Muscle layer of colon (tissue), 2 donors: ENCODE data around the gene GAS7.

Source experiments
- H3K27ac ChIP-seq: one replicate; pipeline ENCODE4 v1.7.0; 2013; ENCODE audit warnings: low read depth, mild to moderate bottlenecking, low read length, moderate library complexity
- H3K27me3 ChIP-seq, 2 donors: one replicate each; pipeline ENCODE4 v1.7.0; 2013; ENCODE audit warnings: low read length in 2 of 2, mild to moderate bottlenecking in 2 of 2; ENCODE audit not compliant: insufficient read depth in 2 of 2, control insufficient read depth in 1 of 2
- H3K36me3 ChIP-seq: one replicate; pipeline ENCODE4 v1.7.0; 2013; ENCODE audit warnings: mild to moderate bottlenecking, low read length; ENCODE audit not compliant: insufficient read depth
- H3K4me1 ChIP-seq: one replicate; pipeline ENCODE4 v1.7.0; 2013; ENCODE audit warnings: mild to moderate bottlenecking, low read length; ENCODE audit not compliant: insufficient read depth
- H3K4me3 ChIP-seq, 2 donors: one replicate each; pipeline ENCODE4 v1.7.0; 2013; ENCODE audit warnings: low read length in 2 of 2, low read depth in 1 of 2, mild to moderate bottlenecking in 1 of 2, moderate library complexity in 1 of 2
- H3K9ac ChIP-seq: one replicate; pipeline ENCODE4 v1.7.0; 2013; ENCODE audit warnings: low read length
- H3K9me3 ChIP-seq: one replicate; pipeline ENCODE4 v1.7.0; 2013; ENCODE audit warnings: mild to moderate bottlenecking, low read length
- donor health status: abdominal sarcoma.
- donor health status: Adenocarcinoma of cecum.

Gene GAS7

GRCh38 chr17:10034719-10035475, 163.5 kb downstream of the GAS7 start:
- Histone ChIP-seq H3K4me1 (peaks cover 28% of the 10 kb centered on the region), H3K4me3 (peak overlapping the region in 1 of 2 donors; percentile 42), H3K27me3 (no peaks in the 10 kb centered on the region), H3K9me3 (no peaks in the 10 kb centered on the region), H3K36me3 (no peaks in the 10 kb centered on the region), H3K27ac (peak overlapping the region; percentile 21), H3K9ac (no peak overlapping the region)

- no peaks in the 10 kb centered on the region for H3K36me3 ChIP-seq
- H3K9ac ChIP-seq: no peak overlapping the region
- H3K27me3 ChIP-seq: no peaks in the 10 kb centered on the region
- no peak overlapping the region for H3K4me3 ChIP-seq
- peaks cover 28% of the 10 kb centered on the region for H3K4me1 ChIP-seq
- H3K27ac ChIP-seq: no peak overlapping the region
- no peaks in the 10 kb centered on the region for H3K9me3 ChIP-seq
Measured at GRCh38 chr17:10033959-10034358, 164.4 kb downstream of the GAS7 start.

- Histone ChIP-seq H3K27me3 (no peaks in the 10 kb centered on the region), H3K36me3 (no peaks in the 10 kb centered on the region), H3K4me3 (no peak overlapping the region), H3K4me1 (peaks cover 28% of the 10 kb centered on the region), H3K9ac (no peak overlapping the region), H3K27ac (no peak overlapping the region), H3K9me3 (no peaks in the 10 kb centered on the region)
Measured at GRCh38 chr17:10033449-10033848, 165.0 kb downstream of the GAS7 start.

GRCh38 chr17:10032118-10032852, 166.1 kb downstream of the GAS7 start:
- Histone ChIP-seq H3K27ac (no peak overlapping the region), H3K4me3 (no peak overlapping the region), H3K36me3 (no peaks in the 10 kb centered on the region), H3K9ac (no peak overlapping the region), H3K4me1 (peaks cover 27% of the 10 kb centered on the region), H3K27me3 (no peaks in the 10 kb centered on the region), H3K9me3 (no peaks in the 10 kb centered on the region)

- H3K9ac ChIP-seq: no peak overlapping the region
- no peaks in the 10 kb centered on the region for H3K36me3 ChIP-seq
- H3K4me1 ChIP-seq: peaks cover 23% of the 10 kb centered on the region
- H3K9me3 ChIP-seq: no peaks in the 10 kb centered on the region
- H3K27me3 ChIP-seq: no peaks in the 10 kb centered on the region
- H3K27ac ChIP-seq: no peak overlapping the region
- H3K4me3 ChIP-seq: no peak overlapping the region
Measured at GRCh38 chr17:10031606-10032005, 166.8 kb downstream of the GAS7 start.

GRCh38 chr17:10031127-10031526, 167.3 kb downstream of the GAS7 start:
- H3K27me3 ChIP-seq: no peaks in the 10 kb centered on the region
- H3K4me1 ChIP-seq: peaks cover 23% of the 10 kb centered on the region
- no peak overlapping the region for H3K4me3 ChIP-seq
- H3K36me3 ChIP-seq: no peaks in the 10 kb centered on the region
- H3K9ac ChIP-seq: no peak overlapping the region
- no peaks in the 10 kb centered on the region for H3K9me3 ChIP-seq
- no peak overlapping the region for H3K27ac ChIP-seq

- H3K27ac ChIP-seq: no peak overlapping the region
- H3K9me3 ChIP-seq: no peaks in the 10 kb centered on the region
- no peak overlapping the region for H3K9ac ChIP-seq
- H3K36me3 ChIP-seq: no peaks in the 10 kb centered on the region
- H3K4me1 ChIP-seq: peaks cover 13% of the 10 kb centered on the region
- no peaks in the 10 kb centered on the region for H3K27me3 ChIP-seq
- no peak overlapping the region for H3K4me3 ChIP-seq
Measured at GRCh38 chr17:10029129-10029528, 169.3 kb downstream of the GAS7 start.

- Histone ChIP-seq H3K4me3 (no peak overlapping the region), H3K9me3 (no peaks in the 10 kb centered on the region), H3K4me1 (peaks cover 10% of the 10 kb centered on the region), H3K27me3 (no peaks in the 10 kb centered on the region), H3K27ac (no peak overlapping the region), H3K36me3 (no peaks in the 10 kb centered on the region), H3K9ac (no peak overlapping the region)
Measured at GRCh38 chr17:10025976-10026901, 172.2 kb downstream of the GAS7 start.

- Histone ChIP-seq H3K36me3 (no peaks in the 10 kb centered on the region), H3K9ac (no peak overlapping the region), H3K27me3 (no peaks in the 10 kb centered on the region), H3K4me1 (peaks cover 15% of the 10 kb centered on the region), H3K4me3 (no peak overlapping the region), H3K27ac (no peak overlapping the region), H3K9me3 (no peaks in the 10 kb centered on the region)
Measured at GRCh38 chr17:10025224-10025623, 173.2 kb downstream of the GAS7 start.

- H3K27ac ChIP-seq: no peak overlapping the region
- H3K9ac ChIP-seq: no peak overlapping the region
- H3K27me3 ChIP-seq: no peaks in the 10 kb centered on the region
- no peak overlapping the region for H3K4me3 ChIP-seq
- H3K9me3 ChIP-seq: no peaks in the 10 kb centered on the region
- no peaks in the 10 kb centered on the region for H3K36me3 ChIP-seq
- peaks cover 25% of the 10 kb centered on the region for H3K4me1 ChIP-seq
Measured at GRCh38 chr17:10022416-10022815, 176.0 kb downstream of the GAS7 start.

- H3K4me3 ChIP-seq: no peak overlapping the region
- H3K9me3 ChIP-seq: no peaks in the 10 kb centered on the region
- no peak overlapping the region for H3K27ac ChIP-seq
- no peaks in the 10 kb centered on the region for H3K27me3 ChIP-seq
- no peak overlapping the region for H3K9ac ChIP-seq
- H3K36me3 ChIP-seq: no peaks in the 10 kb centered on the region
- peaks cover 25% of the 10 kb centered on the region for H3K4me1 ChIP-seq
Measured at GRCh38 chr17:10021272-10021984, 177.0 kb downstream of the GAS7 start.
